GM18526 (cell line): ENCODE data around the gene KNDC1.

Experiments
- POLR2A ChIP-seq: IDR thresholded peaks from 3 replicates; pipeline ENCODE4 v1.6.1; 2011; ENCODE audit not compliant: insufficient read length; ENCODE audit errors: extremely low read depth

Gene KNDC1

DNA sequence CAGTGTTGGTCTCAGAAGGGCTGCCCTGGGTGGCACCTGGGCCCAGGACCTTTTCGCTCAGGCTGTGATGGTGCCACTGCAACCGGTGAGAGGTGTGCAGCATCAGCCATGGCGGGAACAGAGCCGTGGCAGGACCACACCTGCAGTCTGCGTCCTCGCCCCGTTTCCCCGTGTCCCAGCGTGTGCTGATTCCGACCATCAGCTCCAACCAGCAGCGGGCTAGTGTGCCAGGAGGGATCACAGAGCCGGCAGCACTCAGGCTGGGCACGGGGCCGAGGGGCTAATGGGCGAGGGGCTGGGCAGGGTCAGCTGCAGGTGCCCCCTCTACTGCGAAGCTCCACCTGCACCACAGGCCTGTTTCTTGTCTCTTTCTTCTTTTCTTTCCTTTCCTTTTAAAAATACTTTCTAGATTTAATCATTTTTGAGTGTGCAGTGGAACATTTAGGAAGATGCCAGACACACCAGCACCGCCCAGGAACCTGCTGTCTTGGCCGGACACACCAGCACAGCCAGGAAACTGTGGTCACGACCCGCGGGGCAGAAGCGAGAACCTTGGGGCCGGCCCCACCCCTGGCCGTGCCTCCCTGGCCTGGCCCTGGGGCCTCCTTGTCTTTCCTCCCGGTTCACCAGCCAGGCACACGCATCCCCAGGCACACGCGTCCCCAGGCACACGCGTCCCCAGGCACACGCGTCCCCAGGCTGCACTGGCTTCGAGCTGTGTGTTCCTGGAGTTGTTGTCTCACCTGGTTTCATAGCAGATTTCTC lies 37.7 kb upstream of the KNDC1 start:
- TF ChIP-seq POLR2A, result no peak

DNA sequence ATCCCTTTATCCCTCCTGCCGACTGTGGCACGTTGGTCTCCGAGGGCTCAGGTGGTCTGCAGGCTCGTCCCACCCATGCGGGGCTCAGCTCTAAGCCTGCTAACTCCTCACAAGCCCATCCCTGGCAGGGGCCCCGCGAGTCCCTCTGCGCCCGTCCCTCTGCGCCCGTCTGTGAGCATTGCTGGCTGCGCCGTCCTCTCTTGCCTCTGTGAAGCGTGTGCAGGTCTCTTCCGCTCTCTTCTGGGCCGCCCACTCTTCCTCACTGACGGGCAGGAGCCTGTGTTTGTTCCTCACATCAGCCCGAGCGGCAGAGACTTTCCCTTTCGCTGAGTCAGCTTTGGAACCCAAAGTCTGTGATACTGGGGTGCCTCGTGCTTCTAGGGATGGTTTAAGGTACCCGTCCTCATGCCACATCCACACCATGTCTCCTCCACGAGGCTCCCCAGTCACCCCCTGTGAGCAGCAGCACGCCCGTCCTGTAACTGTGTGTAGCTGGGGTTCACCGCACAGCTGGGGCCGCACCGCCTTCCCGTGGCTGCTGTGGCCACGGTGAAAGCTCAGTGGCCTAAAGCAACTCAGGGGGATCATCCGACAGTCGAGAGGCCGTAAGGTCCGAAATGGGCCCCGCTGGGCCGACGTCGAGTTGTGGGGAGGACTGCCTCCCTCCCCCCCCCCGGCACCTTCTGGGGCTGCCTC lies 36.8 kb upstream of the KNDC1 start:
- TF ChIP-seq POLR2A, result no peak

DNA sequence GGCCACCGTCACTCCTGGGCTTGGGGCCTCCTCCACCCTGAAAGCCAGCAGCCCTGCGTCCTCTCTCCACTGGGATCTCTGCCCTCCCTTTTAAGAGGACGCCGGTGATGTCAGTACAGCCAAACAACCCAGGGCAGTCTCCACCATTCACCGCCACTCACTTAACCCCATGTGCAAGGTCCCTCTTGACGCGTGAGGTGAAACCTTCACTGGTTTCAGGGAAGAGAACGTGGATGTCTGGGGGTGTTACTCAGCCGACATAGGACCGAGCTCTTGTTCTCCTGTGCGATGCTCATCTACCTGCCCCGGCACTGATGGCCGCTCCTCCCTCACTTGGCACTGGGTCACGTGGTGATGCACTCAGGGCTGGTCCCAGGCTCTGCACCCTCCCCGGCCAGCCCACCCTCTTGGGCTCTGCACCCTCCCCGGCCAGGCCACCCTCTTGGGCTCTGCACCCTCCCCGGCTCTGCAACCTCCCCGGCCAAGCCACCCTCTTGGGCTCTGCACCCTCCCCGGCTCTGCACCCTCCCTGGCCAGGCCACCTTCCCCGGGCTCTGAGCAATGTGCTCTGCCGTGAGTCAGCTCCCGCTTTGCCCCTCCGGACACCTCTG lies 36.2 kb upstream of the KNDC1 start:
- TF ChIP-seq POLR2A, result no peak

DNA sequence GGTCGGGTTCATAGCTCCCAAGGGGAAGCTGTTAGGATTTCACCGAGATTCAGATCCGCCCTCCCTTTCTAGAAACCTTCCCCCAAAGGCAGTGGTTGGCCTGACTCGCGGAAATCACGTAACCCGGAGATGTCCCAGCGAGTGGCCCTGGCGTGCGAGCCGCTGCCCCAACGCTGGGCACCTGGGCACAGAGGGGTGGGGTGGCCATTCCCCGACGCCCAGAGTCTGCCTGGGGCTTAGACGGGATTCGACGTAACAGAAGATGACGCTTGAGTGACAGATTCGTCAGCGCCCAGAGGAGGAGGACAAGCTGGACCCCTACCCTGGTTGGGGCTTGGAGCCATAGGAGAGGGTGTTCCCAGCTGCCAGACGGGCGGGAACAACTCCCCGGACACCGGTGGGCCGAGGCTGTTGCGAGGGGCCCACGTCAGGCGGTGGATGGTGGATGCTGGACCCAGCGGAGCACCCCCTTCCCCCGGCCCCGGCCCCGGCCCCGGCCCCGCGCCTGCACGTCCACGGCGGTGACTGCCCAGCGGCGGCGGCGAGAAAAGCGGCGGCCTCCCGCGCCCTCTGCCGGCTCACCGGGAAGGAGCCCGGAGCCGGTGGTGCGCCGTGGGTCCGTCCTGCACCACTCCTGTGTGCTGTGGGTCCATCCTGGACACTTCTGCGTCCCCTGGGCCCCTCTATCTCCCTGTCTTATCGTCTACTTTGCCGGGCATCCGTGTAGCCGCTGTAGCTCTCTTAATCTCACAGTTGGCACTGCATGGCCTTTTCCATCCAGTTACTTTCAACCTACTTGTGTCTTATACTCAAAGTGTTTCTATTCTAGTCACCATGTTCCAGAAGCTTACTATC lies 35.4 kb upstream of the KNDC1 start:
- no peak for TF ChIP-seq POLR2A

DNA sequence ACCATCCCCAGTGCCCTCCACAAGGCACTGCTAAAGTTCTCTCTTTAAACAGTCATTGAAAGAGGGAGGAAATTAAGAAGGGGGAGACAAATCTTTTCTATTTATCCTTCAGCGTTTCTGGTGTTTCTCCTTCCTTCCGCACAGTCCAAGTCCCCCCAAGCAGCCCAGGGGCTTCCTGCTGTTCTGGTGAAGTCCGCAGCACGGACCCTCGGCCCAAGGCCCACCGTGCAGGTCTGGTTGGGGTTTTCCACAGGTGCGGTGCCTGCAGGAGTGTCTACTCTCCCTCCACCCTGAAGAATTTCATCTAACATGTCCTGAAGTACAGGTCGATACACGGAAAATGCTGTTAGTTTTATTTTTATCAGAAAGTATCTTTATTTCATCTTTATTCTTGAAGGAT lies 34.1 kb upstream of the KNDC1 start:
- no peak for TF ChIP-seq POLR2A

DNA sequence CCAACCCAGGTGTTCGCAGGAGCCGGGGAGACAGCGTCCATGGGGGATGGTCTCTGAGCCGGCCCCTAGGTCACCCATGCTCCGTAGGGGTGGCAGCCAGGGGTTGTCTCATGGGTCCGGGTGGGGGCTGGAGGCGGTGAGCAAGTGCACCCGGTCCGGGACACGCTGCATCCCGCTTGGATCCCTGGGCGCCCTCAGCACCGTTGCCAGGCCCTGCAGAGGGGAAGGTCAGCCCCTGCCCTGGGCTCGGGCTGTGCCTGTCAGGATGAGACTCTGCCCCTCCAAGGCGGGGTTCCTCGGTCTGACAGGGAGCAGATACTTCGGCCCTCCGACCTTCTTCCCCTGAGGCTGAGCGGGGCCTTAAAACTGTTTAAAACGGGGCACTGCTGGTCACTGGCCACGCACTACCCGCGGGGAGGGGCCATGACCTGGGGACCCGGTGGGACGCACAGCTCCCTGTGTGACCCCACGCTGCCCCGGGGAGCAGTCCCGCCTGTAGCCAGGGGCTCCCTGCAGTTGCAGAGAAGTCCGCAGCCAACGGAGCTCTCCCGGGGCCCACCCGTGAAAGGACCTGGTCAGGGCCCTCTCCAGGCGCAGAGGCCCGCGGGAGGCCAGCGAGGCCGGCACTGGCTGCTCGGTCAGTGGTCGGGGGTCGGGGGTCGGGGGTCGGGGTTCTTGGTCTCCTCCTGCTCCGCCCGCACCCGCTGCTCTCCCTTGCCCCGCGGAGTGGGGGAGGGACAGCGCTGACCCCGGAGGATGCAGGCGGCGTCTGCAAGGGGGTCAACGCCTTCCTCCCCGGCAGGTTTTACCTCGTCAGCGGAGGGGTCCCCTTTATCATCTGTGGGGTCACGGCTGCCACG lies 33.4 kb upstream of the KNDC1 start:
- no peak for TF ChIP-seq POLR2A

DNA sequence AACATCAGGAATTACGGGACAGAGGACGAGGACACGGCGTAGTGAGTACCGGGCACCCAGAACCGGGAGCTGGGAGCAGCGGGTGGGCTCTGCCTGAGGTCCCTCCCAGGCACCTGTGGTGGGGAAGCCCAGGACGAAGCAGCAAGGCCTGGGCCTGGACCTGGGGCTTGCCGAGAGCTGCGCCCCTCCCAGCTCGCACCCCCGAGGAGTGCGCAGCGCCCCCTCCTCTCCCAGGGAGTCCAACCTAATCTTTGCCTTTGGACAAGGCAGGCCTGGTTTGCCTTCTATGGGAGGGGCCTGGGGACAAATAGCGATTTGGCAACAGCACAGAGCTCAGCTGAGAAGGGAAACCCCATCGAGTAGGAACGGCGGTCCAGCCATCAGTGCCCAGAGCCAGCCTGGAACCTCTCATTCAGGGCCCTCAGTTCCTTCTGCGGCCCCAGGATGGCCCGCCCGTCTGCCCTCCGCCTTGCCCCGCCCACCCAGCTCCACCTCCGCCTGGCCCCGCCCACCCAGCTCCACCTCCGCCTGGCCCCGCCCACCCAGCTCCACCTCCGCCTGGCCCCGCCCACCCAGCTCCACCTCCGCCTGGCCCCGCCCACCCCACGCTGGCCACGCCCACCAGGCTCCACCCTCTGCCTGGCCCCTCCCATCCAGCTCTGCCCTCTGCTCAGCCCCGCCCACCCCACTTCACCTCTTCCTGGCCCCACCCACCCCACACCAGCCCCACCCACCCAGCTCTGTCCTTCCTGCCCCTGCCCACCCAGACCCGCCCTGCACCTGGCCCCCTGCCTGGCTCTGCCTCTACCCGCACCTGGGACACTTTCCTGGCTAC lies 32.5 kb upstream of the KNDC1 start:
- no peak for TF ChIP-seq POLR2A

DNA sequence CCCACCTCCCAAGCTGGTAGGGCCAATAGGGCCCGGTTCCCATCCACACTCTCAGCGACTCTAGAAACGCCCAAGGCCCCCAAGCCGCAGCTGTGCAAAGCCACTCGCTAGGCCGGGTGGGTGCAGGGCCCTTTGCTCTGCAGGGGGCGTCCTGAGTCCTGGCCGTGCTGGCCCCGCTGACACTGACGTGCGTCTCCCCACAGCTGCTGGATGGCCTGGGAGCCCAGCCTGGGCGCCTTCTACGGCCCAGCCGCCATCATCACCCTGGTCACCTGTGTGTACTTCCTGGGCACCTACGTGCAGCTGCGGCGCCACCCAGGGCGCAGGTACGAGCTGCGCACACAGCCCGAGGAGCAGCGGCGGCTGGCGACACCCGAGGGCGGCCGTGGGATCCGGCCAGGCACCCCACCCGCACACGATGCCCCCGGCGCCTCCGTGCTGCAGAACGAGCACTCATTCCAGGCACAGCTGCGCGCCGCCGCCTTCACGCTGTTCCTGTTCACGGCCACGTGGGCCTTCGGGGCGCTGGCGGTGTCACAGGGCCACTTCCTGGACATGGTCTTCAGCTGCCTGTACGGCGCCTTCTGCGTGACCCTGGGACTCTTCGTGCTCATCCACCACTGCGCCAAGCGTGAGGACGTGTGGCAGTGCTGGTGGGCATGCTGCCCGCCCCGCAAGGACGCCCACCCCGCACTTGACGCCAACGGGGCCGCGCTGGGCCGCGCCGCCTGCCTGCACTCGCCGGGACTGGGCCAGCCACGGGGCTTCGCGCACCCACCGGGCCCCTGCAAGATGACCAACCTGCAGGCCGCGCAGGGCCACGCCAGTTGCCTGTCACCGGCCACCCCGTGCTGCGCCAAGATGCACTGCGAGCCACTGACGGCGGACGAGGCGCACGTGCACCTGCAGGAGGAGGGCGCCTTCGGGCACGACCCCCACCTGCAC lies 31.6 kb upstream of the KNDC1 start:
- no peak for TF ChIP-seq POLR2A

DNA sequence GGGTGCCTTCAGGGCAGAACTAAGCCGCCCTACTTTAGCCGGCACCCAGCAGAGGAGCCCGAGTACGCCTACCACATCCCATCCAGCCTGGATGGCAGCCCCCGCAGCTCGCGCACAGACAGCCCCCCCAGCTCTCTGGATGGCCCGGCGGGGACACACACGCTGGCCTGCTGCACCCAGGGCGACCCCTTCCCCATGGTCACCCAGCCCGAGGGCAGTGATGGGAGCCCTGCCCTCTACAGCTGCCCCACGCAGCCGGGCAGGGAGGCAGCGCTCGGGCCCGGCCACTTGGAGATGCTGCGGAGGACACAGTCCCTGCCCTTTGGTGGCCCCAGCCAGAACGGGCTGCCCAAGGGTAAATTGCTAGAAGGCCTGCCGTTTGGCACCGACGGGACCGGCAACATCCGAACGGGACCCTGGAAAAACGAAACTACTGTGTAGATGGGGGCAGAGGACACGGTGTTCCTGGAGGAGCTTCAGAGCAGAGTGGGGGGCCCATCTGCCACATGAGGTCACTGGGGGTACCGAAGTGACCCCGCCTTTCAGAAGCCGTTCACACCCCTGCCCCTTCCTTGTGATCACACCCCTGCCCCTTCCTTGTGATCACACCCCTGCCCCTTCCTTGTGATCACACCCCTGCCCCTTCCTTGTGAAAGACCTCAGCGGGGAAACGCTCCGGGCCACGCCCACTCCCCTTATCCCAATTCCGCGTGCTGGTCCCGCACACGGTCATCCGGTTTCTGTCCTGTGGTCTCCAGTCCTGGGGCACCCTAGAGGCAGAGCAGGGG lies 30.8 kb upstream of the KNDC1 start:
- no peak for TF ChIP-seq POLR2A

DNA sequence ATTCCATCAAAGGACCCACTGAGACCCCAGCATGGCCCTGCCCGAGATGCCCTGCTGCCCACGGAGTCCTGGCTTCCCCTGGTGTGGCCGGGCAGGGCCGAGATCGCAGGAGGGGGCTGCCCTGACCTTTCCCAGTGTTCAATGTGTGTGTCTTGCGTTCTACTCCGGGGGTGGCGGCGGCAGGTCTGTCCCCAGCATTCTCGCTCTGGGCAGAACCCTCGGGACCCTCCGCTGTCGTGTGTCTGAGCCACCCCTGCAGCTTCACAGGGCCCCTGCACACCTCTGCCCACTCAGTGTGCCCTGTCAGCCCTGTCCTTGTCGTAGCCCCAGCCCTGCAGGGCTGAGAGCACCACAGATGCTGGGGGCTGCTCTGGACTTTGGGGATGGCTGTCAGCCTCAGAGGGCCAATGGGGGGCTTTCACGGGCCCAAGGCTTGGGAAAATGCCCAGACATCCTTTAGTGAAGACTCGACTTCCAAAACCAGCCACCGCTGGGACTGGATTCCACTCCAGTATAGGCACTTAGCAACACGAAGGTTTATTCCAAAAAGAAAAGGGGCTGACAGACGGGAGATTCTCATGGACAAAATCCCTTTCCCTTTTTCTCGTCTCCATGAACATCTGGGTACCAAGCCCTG lies 30.0 kb upstream of the KNDC1 start:
- TF ChIP-seq POLR2A, result no peak

DNA sequence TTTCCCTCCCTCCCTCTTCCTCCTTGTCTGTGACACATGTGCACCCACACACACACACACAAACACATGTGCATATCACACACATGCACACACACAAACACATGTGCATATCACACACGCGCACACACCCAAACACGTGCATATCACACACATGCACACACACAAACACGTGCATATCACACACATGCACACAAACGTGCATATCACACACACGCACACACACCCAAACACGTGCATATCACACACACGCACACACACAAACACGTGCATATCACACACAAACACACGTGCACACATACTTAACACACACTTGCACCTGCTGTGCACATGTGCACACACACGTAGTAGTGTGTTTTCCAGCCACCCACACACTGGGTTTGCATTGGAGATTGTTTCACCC lies 29.4 kb upstream of the KNDC1 start:
- no peak for TF ChIP-seq POLR2A
